ENCODE measurements around the gene SYNPR. TPM values are rescaled to one million over a fixed set of nuclear protein-coding genes. Genes with fewer than 3 reads are reported as not detected.

Gene SYNPR
- total RNA-seq, 6 experiments from 2014 or later = not detected

GRCh38 chr3:63413523-63413922, 135.4 kb downstream of the SYNPR start:
- DNase-seq = no peak
- H3K9me3 ChIP-seq = no peaks in the 10 kb centered on the region
- no peak for ATAC-seq
- H3K27me3 ChIP-seq = no peaks in the 10 kb centered on the region
- H3K4me3 ChIP-seq = no peak overlapping the region
- no peaks in the 10 kb centered on the region for H3K4me1 ChIP-seq
- TF ChIP-seq POLR2A (IDR thresholded peaks at IDR 0.05) (no peak), CTCF (IDR thresholded peaks at IDR 0.05) (no peak)
- H3K27ac ChIP-seq = no peak overlapping the region
- H3K36me3 ChIP-seq = no peaks in the 10 kb centered on the region
- intact Hi-C loops (cut with DNase I) = no loop called here

GRCh38 chr3:63414607-63415006, 136.5 kb downstream of the SYNPR start:
- H3K27ac ChIP-seq = no peak overlapping the region
- ATAC-seq (no peak), DNase-seq (no peak)
- no peaks in the 10 kb centered on the region for H3K27me3 ChIP-seq
- TF ChIP-seq CTCF (IDR thresholded peaks at IDR 0.05) (no peak), POLR2A (IDR thresholded peaks at IDR 0.05) (no peak)
- H3K4me1 ChIP-seq = no peaks in the 10 kb centered on the region
- H3K9me3 ChIP-seq = no peaks in the 10 kb centered on the region
- WGBS (ENCODE audit: insufficient coverage, low coverage, low lambda C conversion rate, missing lambda C conversion rate) = 36% methylated on average over 1 of the region's 1 CpG
- no peaks in the 10 kb centered on the region for H3K36me3 ChIP-seq
- no peak overlapping the region for H3K4me3 ChIP-seq
- intact Hi-C loops (cut with DNase I) = no loop called here

GRCh38 chr3:63429905-63430304, 151.8 kb downstream of the SYNPR start:
- Histone ChIP-seq H3K27me3 (no peaks in the 10 kb centered on the region), H3K9me3 (no peaks in the 10 kb centered on the region), H3K4me1 (no peaks in the 10 kb centered on the region), H3K36me3 (no peaks in the 10 kb centered on the region), H3K4me3 (no peak overlapping the region), H3K27ac (no peak overlapping the region)
- ATAC-seq = no peak
- WGBS (ENCODE audit: insufficient coverage, low coverage, low lambda C conversion rate, missing lambda C conversion rate) = 42% methylated on average over 2 of the region's 2 CpGs
- intact Hi-C loops (cut with DNase I) = no loop called here
- DNase-seq = no peak
- TF ChIP-seq POLR2A (IDR thresholded peaks at IDR 0.05) (no peak), CTCF (IDR thresholded peaks at IDR 0.05) (no peak)

GRCh38 chr3:63430875-63431274, 152.8 kb downstream of the SYNPR start:
- Histone ChIP-seq H3K4me3 (no peak overlapping the region), H3K4me1 (no peaks in the 10 kb centered on the region), H3K9me3 (no peaks in the 10 kb centered on the region), H3K27me3 (no peaks in the 10 kb centered on the region), H3K36me3 (no peaks in the 10 kb centered on the region), H3K27ac (no peak overlapping the region)
- ATAC-seq (no peak), DNase-seq (no peak)
- intact Hi-C loops (cut with DNase I) = no loop called here
- no peak for TF ChIP-seq CTCF (IDR thresholded peaks at IDR 0.05)
- TF ChIP-seq POLR2A (IDR thresholded peaks at IDR 0.05) = no peak

- TF ChIP-seq POLR2A (IDR thresholded peaks at IDR 0.05) (no peak), CTCF (IDR thresholded peaks at IDR 0.05) (no peak)
- H3K4me1 ChIP-seq = no peaks in the 10 kb centered on the region
- ATAC-seq (no peak), DNase-seq (no peak)
- no peaks in the 10 kb centered on the region for H3K27me3 ChIP-seq
- H3K9me3 ChIP-seq = no peaks in the 10 kb centered on the region
- 79% methylated on average over 2 of the region's 2 CpGs for WGBS (ENCODE audit: insufficient coverage, low coverage, low lambda C conversion rate, missing lambda C conversion rate)
- H3K36me3 ChIP-seq = no peaks in the 10 kb centered on the region
- intact Hi-C loops (cut with DNase I) = no loop called here
- H3K4me3 ChIP-seq = no peak overlapping the region
- no peak overlapping the region for H3K27ac ChIP-seq
Measured at GRCh38 chr3:63437858-63438257, 159.8 kb downstream of the SYNPR start.

All from right lobe of liver (tissue), 6 donors.